Eye (tissue), 1 donor: ENCODE data around the gene CNGA2.

Experiments used
- DNase-seq: peaks from one replicate; pipeline ENCODE4 v3.0.0-alpha.2; 2015

Gene CNGA2

GRCh38 chrX:151712253-151712652, 22.3 kb upstream of the CNGA2 start:
- no peak for DNase-seq

GRCh38 chrX:151713849-151714248, 20.7 kb upstream of the CNGA2 start:
- no peak for DNase-seq

GRCh38 chrX:151714362-151714761, 20.2 kb upstream of the CNGA2 start:
- no peak for DNase-seq

GRCh38 chrX:151715752-151716151, 18.8 kb upstream of the CNGA2 start, which contains the start of gene FATE1:
TSS of gene FATE1 (plus strand) at chrX:151716035. CDS start at chrX:151716120, 85 bp downstream.
- no peak for DNase-seq

- peak; percentile 60 for DNase-seq
Observed at GRCh38 chrX:151722241-151722846, 12.2 kb upstream of the CNGA2 start.

- no peak for DNase-seq
Observed at GRCh38 chrX:151723156-151723760, 11.3 kb upstream of the CNGA2 start.

- DNase-seq, result no peak
Observed at GRCh38 chrX:151724563-151725337, 9.8 kb upstream of the CNGA2 start.

GRCh38 chrX:151725338-151725614, 9.3 kb upstream of the CNGA2 start:
- DNase-seq, result no peak

- DNase-seq, result no peak
Observed at GRCh38 chrX:151726751-151727150, 7.8 kb upstream of the CNGA2 start.

GRCh38 chrX:151727346-151727745, 7.2 kb upstream of the CNGA2 start:
- DNase-seq, result no peak

GRCh38 chrX:151729056-151729725, 5.4 kb upstream of the CNGA2 start:
- DNase-seq, result no peak

GRCh38 chrX:151735219-151735618, 673 bp downstream of the CNGA2 start:
- DNase-seq, result no peak

- no peak for DNase-seq
Observed at GRCh38 chrX:151736685-151737084, 2.1 kb downstream of the CNGA2 start.

- DNase-seq, result no peak
Observed at GRCh38 chrX:151737494-151737893, 2.9 kb downstream of the CNGA2 start.

GRCh38 chrX:151738751-151739150, 4.2 kb downstream of the CNGA2 start:
- DNase-seq, result no peak

- no peak for DNase-seq
Observed at GRCh38 chrX:151741606-151742005, 7.1 kb downstream of the CNGA2 start.

- DNase-seq, result no peak
Observed at GRCh38 chrX:151742311-151742710, 7.8 kb downstream of the CNGA2 start.

- DNase-seq, result no peak
Observed at GRCh38 chrX:151743651-151744470, 9.3 kb downstream of the CNGA2 start.

- no peak for DNase-seq
Observed at GRCh38 chrX:151745651-151746050, 11.1 kb downstream of the CNGA2 start.

- DNase-seq, result no peak
Observed at GRCh38 chrX:151746502-151746901, 12.0 kb downstream of the CNGA2 start.

GRCh38 chrX:151750511-151750910, 16.0 kb downstream of the CNGA2 start:
- no peak for DNase-seq

- no peak for DNase-seq
Observed at GRCh38 chrX:151752847-151753246, 18.3 kb downstream of the CNGA2 start.
